ENCODE measurements around the gene UMPS.
A peak's percentile ranks its signal among the peaks of the same experiment; 100 is the strongest.
"Not testable (repeated sequence)": the region's sequence is repeated elsewhere in the genome, so short reads cannot be mapped to it uniquely, and the experiment has no call there.

UMPS gene

DNA sequence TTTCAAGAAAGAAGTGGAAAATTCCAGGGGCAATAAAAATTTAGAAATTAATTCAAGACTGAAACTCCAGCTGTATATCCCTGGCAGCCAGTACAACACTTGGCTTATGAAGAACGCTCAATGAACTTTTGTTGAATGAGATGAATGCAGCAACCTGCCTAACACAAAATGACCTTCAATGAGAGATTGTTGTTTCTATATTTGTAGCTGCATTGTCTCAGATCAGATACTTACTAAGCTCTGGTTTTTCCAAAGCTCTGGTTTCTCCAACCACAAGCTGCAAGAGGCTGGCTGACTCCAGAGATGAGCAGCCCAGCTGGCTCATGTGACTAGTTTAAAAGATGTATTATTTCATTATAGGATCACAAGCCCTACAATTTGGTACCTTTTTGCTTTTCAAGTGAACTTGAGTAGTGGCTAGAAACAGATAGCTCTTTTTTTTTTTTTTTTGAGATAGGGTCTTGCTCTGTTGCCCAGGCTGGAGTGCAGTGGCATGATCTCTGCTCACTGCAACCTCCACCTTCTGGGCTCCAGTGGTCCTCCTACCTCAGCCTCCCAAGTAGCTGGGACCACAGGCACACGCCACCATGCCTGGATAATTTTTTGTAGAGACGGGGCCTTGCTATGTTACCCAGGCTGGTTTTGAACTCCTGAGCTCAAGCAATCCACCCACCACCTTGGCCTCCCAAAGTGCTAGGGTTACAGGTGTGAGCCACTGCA lies 57.4 kb downstream of the UMPS start:
- no peak overlapping the region for H3K4me3 ChIP-seq (ENCODE audit: low read depth, low read length)
- TF ChIP-seq, protein P1, sequence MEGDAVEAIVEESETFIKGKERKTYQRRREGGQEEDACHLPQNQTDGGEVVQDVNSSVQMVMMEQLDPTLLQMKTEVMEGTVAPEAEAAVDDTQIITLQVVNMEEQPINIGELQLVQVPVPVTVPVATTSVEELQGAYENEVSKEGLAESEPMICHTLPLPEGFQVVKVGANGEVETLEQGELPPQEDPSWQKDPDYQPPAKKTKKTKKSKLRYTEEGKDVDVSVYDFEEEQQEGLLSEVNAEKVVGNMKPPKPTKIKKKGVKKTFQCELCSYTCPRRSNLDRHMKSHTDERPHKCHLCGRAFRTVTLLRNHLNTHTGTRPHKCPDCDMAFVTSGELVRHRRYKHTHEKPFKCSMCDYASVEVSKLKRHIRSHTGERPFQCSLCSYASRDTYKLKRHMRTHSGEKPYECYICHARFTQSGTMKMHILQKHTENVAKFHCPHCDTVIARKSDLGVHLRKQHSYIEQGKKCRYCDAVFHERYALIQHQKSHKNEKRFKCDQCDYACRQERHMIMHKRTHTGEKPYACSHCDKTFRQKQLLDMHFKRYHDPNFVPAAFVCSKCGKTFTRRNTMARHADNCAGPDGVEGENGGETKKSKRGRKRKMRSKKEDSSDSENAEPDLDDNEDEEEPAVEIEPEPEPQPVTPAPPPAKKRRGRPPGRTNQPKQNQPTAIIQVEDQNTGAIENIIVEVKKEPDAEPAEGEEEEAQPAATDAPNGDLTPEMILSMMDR (IDR thresholded peaks at IDR 0.05; ENCODE audit: low read depth, low read length, missing control alignments), result no peak
- in situ Hi-C loops (cut with HindIII; ENCODE audit: low sequenced_read_pairs), result no loop called here
- DNase-seq (ENCODE audit: low read depth), result no peak

DNA sequence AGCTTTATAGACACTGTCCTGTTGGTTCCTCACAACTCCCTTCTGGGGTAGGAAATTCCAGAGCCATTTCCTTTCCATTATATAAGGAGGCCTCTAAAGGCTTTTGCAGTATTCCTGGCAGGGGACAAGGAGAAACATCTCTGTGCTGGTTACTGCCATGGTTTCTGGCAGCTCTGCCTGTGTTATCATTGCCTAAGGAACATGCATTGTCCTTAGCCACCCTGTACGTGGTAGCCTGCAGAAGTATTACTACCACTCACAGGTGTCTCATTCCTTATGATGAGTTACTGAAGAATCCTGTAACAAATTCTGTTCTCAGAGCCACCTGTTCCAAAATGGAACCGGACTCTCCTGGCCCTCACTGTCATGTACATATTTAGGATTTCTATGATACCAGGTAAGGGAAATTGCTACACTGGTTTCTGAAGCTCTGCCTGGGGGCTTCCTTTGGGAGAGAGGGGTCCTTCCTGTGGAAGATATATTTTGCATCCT lies 58.0 kb downstream of the UMPS start:
- no peak overlapping the region for H3K4me3 ChIP-seq (ENCODE audit: low read depth, low read length)
- in situ Hi-C loops (cut with HindIII; ENCODE audit: low sequenced_read_pairs), result no loop called here
- TF ChIP-seq, protein P1 (IDR thresholded peaks at IDR 0.05; ENCODE audit: low read depth, low read length, missing control alignments), result no peak
- DNase-seq (ENCODE audit: low read depth), result no peak

DNA sequence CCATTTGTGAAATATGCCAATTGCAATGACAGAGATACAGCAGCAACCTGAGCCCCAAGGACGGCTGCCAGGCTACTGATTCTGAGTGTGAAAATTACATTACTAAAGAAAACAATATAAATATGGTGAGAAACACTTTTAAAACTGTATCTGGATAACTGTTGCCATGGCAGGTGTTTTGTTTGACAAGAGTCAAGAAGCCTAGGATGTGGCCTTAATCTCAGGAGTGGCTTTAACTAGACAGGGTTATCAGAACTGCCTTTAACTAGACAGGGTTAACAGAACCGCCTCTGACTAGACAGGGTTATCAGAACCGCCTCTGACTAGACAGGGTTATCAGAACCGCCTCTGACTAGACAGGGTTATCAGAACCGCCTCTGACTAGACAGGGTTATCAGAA lies 58.9 kb downstream of the UMPS start:
- H3K4me3 ChIP-seq (ENCODE audit: low read depth, low read length); DNase-seq (ENCODE audit: low read depth); in situ Hi-C loops (cut with HindIII; ENCODE audit: low sequenced_read_pairs): not testable (repeated sequence)

DNA sequence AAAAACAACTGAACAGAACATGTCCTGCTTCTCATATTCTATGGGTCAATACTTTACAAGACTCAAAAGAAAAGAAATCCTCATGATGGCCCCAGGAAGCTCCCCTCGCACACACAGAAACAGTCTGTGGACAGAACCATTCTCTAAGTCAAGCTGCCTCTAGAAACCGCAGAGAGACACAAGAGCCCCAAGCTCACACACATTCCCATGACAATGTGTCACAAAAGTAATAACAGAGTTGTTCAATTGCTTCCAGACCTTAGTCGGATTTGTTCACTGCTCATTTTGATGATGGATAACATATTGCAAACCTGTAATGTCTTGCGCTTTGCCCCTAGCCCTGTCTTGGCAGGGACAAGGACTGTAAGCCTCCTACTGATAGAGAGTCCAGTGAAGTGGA lies 60.9 kb downstream of the UMPS start:
- in situ Hi-C loops (cut with HindIII; ENCODE audit: low sequenced_read_pairs), result no loop called here
- DNase-seq (ENCODE audit: low read depth), result no peak
- no peak overlapping the region for H3K4me3 ChIP-seq (ENCODE audit: low read depth, low read length)
- TF ChIP-seq, protein P1 (IDR thresholded peaks at IDR 0.05; ENCODE audit: low read depth, low read length, missing control alignments), result no peak

DNA sequence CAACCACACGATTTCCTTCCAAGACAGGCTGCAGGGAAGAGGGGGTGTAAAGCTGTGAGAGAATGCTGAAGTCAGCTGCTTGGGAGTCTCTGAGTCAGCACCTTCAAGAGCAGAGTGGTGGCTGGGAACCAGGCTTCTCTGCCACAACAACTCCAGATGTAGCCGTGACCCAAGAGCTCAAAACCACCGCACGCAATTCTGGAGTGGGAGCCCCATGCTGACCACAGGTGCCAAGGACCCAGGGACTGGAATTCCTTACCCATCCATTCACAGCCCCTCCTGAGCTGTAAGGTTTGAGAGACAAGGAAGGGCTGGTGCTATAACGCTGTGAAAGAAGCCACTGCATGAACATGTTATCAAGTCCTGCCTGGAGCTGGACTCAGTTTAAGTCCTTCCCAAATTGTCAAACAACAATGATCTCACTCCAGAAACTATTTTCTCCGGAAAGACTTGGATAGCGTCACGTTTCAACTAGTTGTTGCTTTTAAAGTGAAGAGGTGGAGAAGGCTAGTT lies 61.4 kb downstream of the UMPS start:
- peak; percentile 96 for DNase-seq (ENCODE audit: low read depth)
- in situ Hi-C loops (cut with HindIII; ENCODE audit: low sequenced_read_pairs), result no loop called here
- TF ChIP-seq, protein P1 (IDR thresholded peaks at IDR 0.05; ENCODE audit: low read depth, low read length, missing control alignments), result no peak
- H3K4me3 ChIP-seq (ENCODE audit: low read depth, low read length), result no peak overlapping the region

DNA sequence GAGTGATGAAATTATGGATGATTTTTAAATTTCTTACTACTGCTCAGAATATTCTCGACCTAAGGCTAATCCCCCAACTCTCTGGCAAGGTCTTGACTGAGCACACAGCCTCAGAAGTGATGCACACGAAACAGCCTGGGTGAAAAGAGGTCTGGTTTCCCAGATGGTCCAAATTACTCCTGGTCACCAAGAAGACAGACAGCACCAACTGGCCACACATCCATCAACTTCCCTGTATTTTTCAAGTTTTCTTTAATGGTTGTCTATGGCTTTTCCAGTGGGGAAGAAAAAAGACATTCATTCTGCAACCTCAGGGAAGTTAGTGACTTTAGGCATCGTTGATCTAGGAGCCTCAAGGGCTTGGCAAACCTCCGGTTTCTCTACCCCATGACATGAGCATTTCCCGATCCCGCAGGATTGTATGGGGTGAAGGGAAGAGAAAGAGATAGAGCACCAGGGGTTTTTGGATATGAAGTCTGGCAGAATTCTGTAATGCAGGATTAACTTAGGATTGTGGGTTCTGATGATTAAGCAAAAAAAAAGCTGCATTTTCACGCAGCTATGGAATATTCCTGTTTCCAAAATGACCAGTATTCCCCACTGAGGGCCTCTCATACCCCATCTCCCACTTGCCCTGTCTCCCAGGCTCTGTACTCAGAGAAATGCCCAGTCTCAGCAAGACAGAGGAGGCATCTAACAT lies 62.2 kb downstream of the UMPS start:
- in situ Hi-C loops (cut with HindIII; ENCODE audit: low sequenced_read_pairs), result no loop called here
- TF ChIP-seq, protein P1 (IDR thresholded peaks at IDR 0.05; ENCODE audit: low read depth, low read length, missing control alignments), result no peak
- DNase-seq (ENCODE audit: low read depth), result no peak
- H3K4me3 ChIP-seq (ENCODE audit: low read depth, low read length), result no peak overlapping the region

Data from astrocyte of the cerebellum (primary cell).